Endothelial cell of umbilical vein (primary cell): ENCODE results near the gene SP140L. TPM values are rescaled to one million over a fixed set of nuclear protein-coding genes. Genes with fewer than 3 reads are reported as not detected.
"Not testable (repeated sequence)": the region's sequence is repeated elsewhere in the genome, so short reads cannot be mapped to it uniquely, and the experiment has no call there.

Source experiments
- BruUV-seq: library from RNA; stranded (reverse); fragments of 400-500 nt; replicated peaks from 2 replicates; lab custom pipeline; 2021; lab: Mats Ljungman, UMichigan
- CTCF ChIA-PET: fragments of 300-600, 350-600 bp; sonication (Branson Sonifier 250); formaldehyde crosslinking; loops from one replicate; lab custom pipeline; 2021; ENCODE audit warnings: antibody characterized with exemption, inconsistent platforms; lab: Charles Lee
- POLR2A ChIA-PET: fragments of 300-600, 350-600 bp; sonication (Branson Sonifier 250); formaldehyde crosslinking; loops from one replicate; lab custom pipeline; 2021; ENCODE audit warnings: antibody characterized with exemption, inconsistent platforms; lab: Charles Lee
- DNase-seq: peaks from one replicate; pipeline ENCODE4 v3.0.0-alpha.2; 2011; ENCODE audit warnings: low read depth, low spot score
- FAIRE-seq: peaks from 2 replicates; lab custom pipeline; 2011; peaks lifted over from hg19 to GRCh38; lab: Jason Lieb, UNC
- H2AFZ ChIP-seq: 2 replicates; pipeline ENCODE4 v1.6.0; 2012; ENCODE audit warnings: low read depth, low read length, control low read depth, inconsistent platforms
- H3K27ac ChIP-seq: 2 replicates; pipeline ENCODE4 v1.5.1; 2011; ENCODE audit warnings: low read depth, mild to moderate bottlenecking, control low read depth, low read length, moderate library complexity; ENCODE audit not compliant: insufficient read depth
- H3K27me3 ChIP-seq, 2 experiments: 2 replicates each; pipeline versions ENCODE4 v1.6.0 to v1.6.1; 2011; ENCODE audit warnings: low read length in 2 of 2, mixed read lengths in 1 of 2; ENCODE audit not compliant: control insufficient read depth in 2 of 2, insufficient read depth in 2 of 2
- H3K36me3 ChIP-seq, 2 experiments: 2 replicates in 1 of 2; 3 replicates in 1 of 2; pipeline ENCODE4 v1.5.1; 2011; ENCODE audit warnings: low read length in 2 of 2, mild to moderate bottlenecking in 1 of 2, moderate library complexity in 1 of 2; ENCODE audit not compliant: control insufficient read depth in 2 of 2, insufficient read depth in 2 of 2; ENCODE audit errors: extremely low read depth in 1 of 2
- H3K4me1 ChIP-seq: 3 replicates; pipeline ENCODE4 v1.5.1; 2011; ENCODE audit warnings: mild to moderate bottlenecking, low read length; ENCODE audit not compliant: control insufficient read depth, insufficient read depth; ENCODE audit errors: extremely low read depth
- H3K4me2 ChIP-seq: 2 replicates; pipeline ENCODE4 v1.6.1; 2011; ENCODE audit warnings: low read length, control low read depth, mixed read lengths; ENCODE audit not compliant: insufficient read depth
- H3K4me3 ChIP-seq, 3 experiments: fragments of 200-600 bp in 1 of 3; sonication (generic), shearing (Covaris generic) in 1 of 3; replicated peaks in 1 of 3; 2 replicates each; pipeline ENCODE4 v1.5.1; 2011 to 2016; ENCODE audit warnings: control low read depth in 3 of 3, low read length in 3 of 3, mild to moderate bottlenecking in 2 of 3, inconsistent platforms in 1 of 3, low read depth in 1 of 3, moderate library complexity in 1 of 3; ENCODE audit not compliant: insufficient read depth in 1 of 3
- H3K79me2 ChIP-seq: 2 replicates; pipeline ENCODE4 v1.6.0; 2012; ENCODE audit warnings: low read length, inconsistent platforms; ENCODE audit not compliant: control insufficient read depth, insufficient read depth
- H3K9ac ChIP-seq: replicated peaks from 2 replicates; pipeline ENCODE3; 2011; ENCODE audit warnings: low read length, control low read depth; ENCODE audit not compliant: insufficient read depth; ENCODE audit errors: extremely low read depth
- H3K9me1 ChIP-seq: replicated peaks from 3 replicates; pipeline ENCODE4 v1.6.0; 2011; ENCODE audit warnings: mild to moderate bottlenecking, low read length; ENCODE audit not compliant: control insufficient read depth, insufficient read depth; ENCODE audit errors: extremely low read depth
- H3K9me3 ChIP-seq: replicated peaks from 2 replicates; pipeline ENCODE4 v1.5.1; 2012; ENCODE audit warnings: low read length, inconsistent platforms; ENCODE audit not compliant: control insufficient read depth, insufficient read depth
- H4K20me1 ChIP-seq: replicated peaks from 2 replicates; pipeline ENCODE3; 2011; ENCODE audit warnings: mild to moderate bottlenecking, low read length; ENCODE audit not compliant: control insufficient read depth, insufficient read depth; ENCODE audit errors: extremely low read depth
- EZH2 ChIP-seq: IDR thresholded peaks from 2 replicates; pipeline ENCODE4 v1.6.1; 2012; ENCODE audit warnings: borderline replicate concordance, low read depth, mild to moderate bottlenecking, moderate library complexity, low read length, inconsistent platforms; ENCODE audit not compliant: severe bottlenecking
- GATA2 ChIP-seq: IDR thresholded peaks from 2 replicates; pipeline ENCODE4 v1.7.0; 2011; ENCODE audit warnings: low read depth, mild to moderate bottlenecking, moderate library complexity, mixed read lengths, low read length; ENCODE audit not compliant: insufficient read length, insufficient read depth
- dilution Hi-C: fragments of 300-500 bp; cut with MboI; formaldehyde crosslinking; loops from one replicate; pipeline ENCODE4 v1.15.0; 2019; ENCODE audit warnings: low sequenced_read_pairs; ENCODE audit not compliant: extremely low pct_ligation_motif_present
- intact Hi-C: fragments of 100-400 bp; cut with micrococcal nuclease; formaldehyde crosslinking; loops from one replicate; pipeline ENCODE4 v1.10.0; 2022
- polyA plus RNA-seq, 4 experiments: library from polyadenylated mRNA; depleted of rRNA in 3 of 4; stranded (reverse) in 3 of 4; unstranded in 1 of 4; fragments of >200 nt; gene quantifications; 2 replicates each; pipeline versions ENCODE4 v1.2.1 to v1.2.3, GENCODE V29; 2011 to 2012; ENCODE audit warnings: missing spikeins in 1 of 4
- total RNA-seq: library from RNA; stranded (reverse); gene quantifications from 2 replicates; pipeline ENCODE4 v1.2.3, GENCODE V29; 2021

SP140L gene
- total and polyA plus RNA-seq, 2 donors (not counting 3 experiments of a cell fraction or from before 2014, with no cell fraction given) = 16.0 to 27.3 TPM

- dilution Hi-C loops = no loop called here
- Histone ChIP-seq H4K20me1 (no peaks in the 10 kb centered on the region), H3K27ac (no peak overlapping the region), H3K4me1 (no peaks in the 10 kb centered on the region), H3K79me2 (no peaks in the 10 kb centered on the region), H3K9me3 (no peaks in the 10 kb centered on the region), H3K9ac (no peak overlapping the region), H3K9me1 (no peaks in the 10 kb centered on the region), H2AFZ (no peak overlapping the region), H3K4me2 (no peak overlapping the region), H3K4me3 (no peak overlapping the region), H3K27me3 (no peaks in the 10 kb centered on the region), H3K36me3 (peaks cover 0 to 3% of the 10 kb centered on the region in 2 experiments)
- ChIA-PET CTCF (no interaction called here), POLR2A (no interaction called here)
- no TSS peak for BruUV-seq
- FAIRE-seq (no peak), DNase-seq (no peak)
- intact Hi-C loops = no loop called here
- TF ChIP-seq GATA2 (no peak), EZH2 (no peak)
Measured at GRCh38 chr2:230394301-230394700, 67.3 kb downstream of the SP140L start.

GRCh38 chr2:230398698-230399097 is 71.7 kb downstream of the SP140L start:
- H3K4me3 ChIP-seq, H3K9me3 ChIP-seq, intact Hi-C loops, H3K4me1 ChIP-seq, H3K9ac ChIP-seq, dilution Hi-C loops, H2AFZ ChIP-seq, POLR2A ChIA-PET, H3K36me3 ChIP-seq, BruUV-seq, H3K27ac ChIP-seq, H3K9me1 ChIP-seq, H3K79me2 ChIP-seq, DNase-seq, H3K4me2 ChIP-seq, H3K27me3 ChIP-seq, FAIRE-seq, H4K20me1 ChIP-seq: not testable (repeated sequence)
- CTCF ChIA-PET = interaction anchor here (0.8 kb wide), 1 partner anchor 10 kb away, joined by 3 read pairs; no protein-coding TSS in a partner anchor
